ENCODE measurements around the gene CCIN. TPM values are rescaled to one million over a fixed set of nuclear protein-coding genes. Genes with fewer than 3 reads are reported as not detected.
"Not testable (repeated sequence)": the region's sequence is repeated elsewhere in the genome, so short reads cannot be mapped to it uniquely, and the experiment has no call there.

The CCIN gene
- total and polyA plus RNA-seq, 2 of the 4 experiments (the other 2 are of a cell fraction) = 0.80 to 1.1 TPM

- no peak overlapping the region for H4K5ac ChIP-seq (ENCODE audit: low read depth, low read length)
Observed at GRCh38 chr9:36129139-36129538, 40.0 kb upstream of the CCIN start.

GRCh38 chr9:36131666-36132065 lies 37.5 kb upstream of the CCIN start:
- H3K36me3 ChIP-seq (ENCODE audit: control insufficient read depth, insufficient read depth, low read length); H3K18ac ChIP-seq (ENCODE audit: low read depth, low read length); H2BK15ac ChIP-seq (ENCODE audit: low read depth, low read length); H3K79me1 ChIP-seq (ENCODE audit: low read depth in 1 of 2, low read length in 2 of 2); H3K56ac ChIP-seq (ENCODE audit: extremely low read depth, insufficient read depth, low read length); H2AFZ ChIP-seq (replicated peaks; ENCODE audit: low read length, poor library complexity); H4K8ac ChIP-seq (ENCODE audit: low read depth in 2 of 2, low read length in 2 of 2); H3K14ac ChIP-seq (replicated peaks; ENCODE audit: low read depth, low read length); CTCF ChIA-PET; in situ Hi-C loops (cut with MboI; ENCODE audit: low sequenced_read_pairs); H4K20me1 ChIP-seq (ENCODE audit: insufficient read depth, low read length); BruUV-seq (replicated peaks); H3K4me1 ChIP-seq (ENCODE audit: control insufficient read depth, insufficient read depth, low read length); H3K27ac ChIP-seq (ENCODE audit: insufficient read depth, low read length); H2AK9ac ChIP-seq (replicated peaks; ENCODE audit: low read depth, low read length, poor library complexity); H3K23ac ChIP-seq (ENCODE audit: low read depth, low read length); intact Hi-C loops (cut with micrococcal nuclease); POLR2A ChIA-PET (ENCODE audit: unreplicated experiment); H2BK120ac ChIP-seq (ENCODE audit: low read depth, low read length); dilution Hi-C loops (cut with HindIII; ENCODE audit: low sequenced_read_pairs, unreplicated experiment); H3K27me3 ChIP-seq (ENCODE audit: control insufficient read depth, insufficient read depth, low read length); H3K4me2 ChIP-seq (ENCODE audit: low read depth, low read length); DNase-seq; H2BK5ac ChIP-seq (ENCODE audit: low read depth, low read length, poor library complexity, severe bottlenecking); H4K5ac ChIP-seq (ENCODE audit: low read depth, low read length); H3K4ac ChIP-seq (ENCODE audit: low read depth, low read length); H4K91ac ChIP-seq (ENCODE audit: insufficient read depth, low read depth, low read length); H2BK20ac ChIP-seq (ENCODE audit: low read depth, low read length); H3K4me3 ChIP-seq (ENCODE audit: insufficient read depth, low read depth, low read length); H3K9me1 ChIP-seq (ENCODE audit: insufficient read depth, low read length); H3K9me3 ChIP-seq (ENCODE audit: control insufficient read depth, insufficient read depth, low read length); H3K9ac ChIP-seq (ENCODE audit: low read depth, low read length); ATAC-seq (ENCODE audit: low read depth); H2AK5ac ChIP-seq (ENCODE audit: low read depth, low read length): not testable (repeated sequence)
- WGBS, 2 experiments (ENCODE audit: extremely low coverage in 2 of 2, insufficient read length in 1 of 2) = 100% methylated on average over 1 of the region's 7 CpGs; no CpG with 5 or more reads in 1 of the 2 experiments

More at GRCh38 chr9:36129139-36129538, 40.0 kb upstream of the CCIN start:
- H3K4me3 ChIP-seq (ENCODE audit: insufficient read depth, low read depth, low read length) = no peak overlapping the region
- ATAC-seq (ENCODE audit: low read depth) (no peak), DNase-seq (no peak)
- H3K56ac ChIP-seq (ENCODE audit: extremely low read depth, insufficient read depth, low read length) = no peak overlapping the region
- no peak overlapping the region for H3K4ac ChIP-seq (ENCODE audit: low read depth, low read length)
- no peak overlapping the region for H2BK20ac ChIP-seq (ENCODE audit: low read depth, low read length)
- H4K91ac ChIP-seq (ENCODE audit: insufficient read depth, low read depth, low read length) = no peak overlapping the region
- no peak overlapping the region for H3K18ac ChIP-seq (ENCODE audit: low read depth, low read length)
- H4K8ac ChIP-seq (ENCODE audit: low read depth in 2 of 2, low read length in 2 of 2) = no peak overlapping the region
- no peaks in the 10 kb centered on the region for H3K79me1 ChIP-seq (ENCODE audit: low read depth in 1 of 2, low read length in 2 of 2)
- WGBS, 2 experiments (ENCODE audit: extremely low coverage in 2 of 2, insufficient read length in 1 of 2) = no CpG with 5 or more reads among the region's 12 CpGs
- in situ Hi-C loops (cut with MboI; ENCODE audit: low sequenced_read_pairs) (no loop called here), dilution Hi-C loops (cut with HindIII; ENCODE audit: low sequenced_read_pairs, unreplicated experiment) (no loop called here), intact Hi-C loops (cut with micrococcal nuclease) (no loop called here)
- POLR2A ChIA-PET (ENCODE audit: unreplicated experiment) = no interaction called here
- BruUV-seq (replicated peaks) = no TSS peak
- H3K36me3 ChIP-seq (ENCODE audit: control insufficient read depth, insufficient read depth, low read length) = peaks cover 17% of the 10 kb centered on the region
- H2AK5ac ChIP-seq (ENCODE audit: low read depth, low read length) = no peak overlapping the region
- H3K27me3 ChIP-seq (ENCODE audit: control insufficient read depth, insufficient read depth, low read length) = no peaks in the 10 kb centered on the region
- H3K9ac ChIP-seq (ENCODE audit: low read depth, low read length) = no peak overlapping the region
- H2AFZ ChIP-seq (replicated peaks; ENCODE audit: low read length, poor library complexity) = no peak overlapping the region
- H3K27ac ChIP-seq (ENCODE audit: insufficient read depth, low read length) = no peak overlapping the region
- H2BK15ac ChIP-seq (ENCODE audit: low read depth, low read length) = no peak overlapping the region
- CTCF ChIA-PET = interaction anchor here (0.6 kb wide), 1 partner anchor 356 kb away, joined by 3 read pairs; no protein-coding TSS in a partner anchor
- no peaks in the 10 kb centered on the region; the same call in 1 of the 2 replicates for H3K9me1 ChIP-seq (ENCODE audit: insufficient read depth, low read length)
- no peak overlapping the region for H2BK120ac ChIP-seq (ENCODE audit: low read depth, low read length)
- no peaks in the 10 kb centered on the region for H3K9me3 ChIP-seq (ENCODE audit: control insufficient read depth, insufficient read depth, low read length)
- H2BK5ac ChIP-seq (ENCODE audit: low read depth, low read length, poor library complexity, severe bottlenecking) = no peak overlapping the region
- TF ChIP-seq NFE2L2 (IDR thresholded peaks at IDR 0.05; ENCODE audit: low read depth, low read length) = no peak
- TF ChIP-seq CEBPB (IDR thresholded peaks at IDR 0.05; ENCODE audit: low read depth, low read length) = no peak
- H3K14ac ChIP-seq (replicated peaks; ENCODE audit: low read depth, low read length) = no peak overlapping the region
- no peaks in the 10 kb centered on the region for H4K20me1 ChIP-seq (ENCODE audit: insufficient read depth, low read length)
- no peak overlapping the region for H3K4me2 ChIP-seq (ENCODE audit: low read depth, low read length)
- no peak overlapping the region for H3K23ac ChIP-seq (ENCODE audit: low read depth, low read length)
- H2AK9ac ChIP-seq (replicated peaks; ENCODE audit: low read depth, low read length, poor library complexity) = no peak overlapping the region
- H3K4me1 ChIP-seq (ENCODE audit: control insufficient read depth, insufficient read depth, low read length) = no peaks in the 10 kb centered on the region
